H1 (cell line): Measurements from ENCODE around the gene NTRK2. TPM values are rescaled to one million over a fixed set of nuclear protein-coding genes. Genes with fewer than 3 reads are reported as not detected.

Experiments
- POU5F1 ChIP-seq: IDR thresholded peaks from 2 replicates; pipeline ENCODE4 v1.6.1; 2011; ENCODE audit warnings: low read depth, mild to moderate bottlenecking, low read length, moderate library complexity
- polyA plus RNA-seq, 7 experiments: library from polyadenylated mRNA; depleted of rRNA in 3 of 7; stranded (reverse) in 5 of 7; unstranded in 2 of 7; fragments of >200 nt in 5 of 7; fragments of 200-250 nt in 2 of 7; gene quantifications; 1 replicate in 5 of 7; 2 replicates in 1 of 7; 4 replicates in 1 of 7; pipeline versions ENCODE4 v1.2.1 to v1.2.3, GENCODE V29; 2011 to 2013; ENCODE audit warnings: missing spikeins in 2 of 7, mixed read lengths in 2 of 7
- total RNA-seq: library from RNA; stranded (reverse); fragmentation: NEBNext Ultra II Directional; extraction: Animal tissue kit (Norgen Biotek cat#: 25700); gene quantifications from 2 replicates; pipeline ENCODE4 v1.2.1, GENCODE V29; 2021

The NTRK2 gene
- total and polyA plus RNA-seq, 2 of the 8 experiments (the other 6 are each of a cell fraction or from before 2014, with no cell fraction given): 0.03 to 0.04 TPM

- no peak for TF ChIP-seq POU5F1
Observed at GRCh38 chr9:84667571-84668195, 1.8 kb upstream of the NTRK2 start (continued).
